Measurements from ENCODE around the gene CHKA. TPM values are rescaled to one million over a fixed set of nuclear protein-coding genes. Genes with fewer than 3 reads are reported as not detected.

Gene CHKA
- total and polyA plus RNA-seq, 2 of the 4 experiments (the other 2 are of a cell fraction) = 4.5 to 8.4 TPM

GRCh38 chr11:68004551-68005335, 116.4 kb downstream of the CHKA start (continued):
- TF ChIP-seq RCOR1 (IDR thresholded peaks at IDR 0.05; ENCODE audit: insufficient replicate concordance, low read length) = no peak

- WGBS, 2 experiments (ENCODE audit: extremely low coverage in 2 of 2, insufficient read length in 1 of 2) = 20% methylated on average over 1 of the region's 64 CpGs; no CpG with 5 or more reads in 1 of the 2 experiments
- Histone ChIP-seq H4K20me1 (ENCODE audit: insufficient read depth, low read length) (no peaks in the 10 kb centered on the region), H3K4me2 (ENCODE audit: low read depth, low read length) (peak within 1 kb of the TSS; percentile 95), H4K8ac (ENCODE audit: low read depth in 2 of 2, low read length in 2 of 2) (peak within 1 kb of the TSS; percentile 15 to 74; a peak in 3 of 4 replicates), H3K27me3 (ENCODE audit: control insufficient read depth, insufficient read depth, low read length) (no peaks in the 10 kb centered on the region), H3K18ac (ENCODE audit: low read depth, low read length) (peak within 1 kb of the TSS; percentile 10), H3K4ac (ENCODE audit: low read depth, low read length) (peak within 1 kb of the TSS; percentile 91), H3K36me3 (ENCODE audit: control insufficient read depth, insufficient read depth, low read length) (no peaks in the 10 kb centered on the region), H2BK5ac (ENCODE audit: low read depth, low read length, poor library complexity, severe bottlenecking) (no peak within 1 kb of the TSS), H4K91ac (ENCODE audit: insufficient read depth, low read depth, low read length) (peak within 1 kb of the TSS; percentile 43; the same call in 1 of the 2 replicates), H3K9me3 (ENCODE audit: control insufficient read depth, insufficient read depth, low read length) (no peaks in the 10 kb centered on the region), H2AFZ (replicated peaks; ENCODE audit: low read length, poor library complexity) (peak within 1 kb of the TSS; percentile 83), H2AK5ac (ENCODE audit: low read depth, low read length) (peak within 1 kb of the TSS; percentile 90), H2AK9ac (replicated peaks; ENCODE audit: low read depth, low read length, poor library complexity) (peak within 1 kb of the TSS; percentile 93), H3K9me1 (ENCODE audit: insufficient read depth, low read length) (peaks cover 5% of the 10 kb centered on the region; the same call in 1 of the 2 replicates), H3K4me3 (ENCODE audit: insufficient read depth, low read depth, low read length) (peak within 1 kb of the TSS; percentile 77), H2BK15ac (ENCODE audit: low read depth, low read length) (peak within 1 kb of the TSS; percentile 1; the same call in 1 of the 3 replicates), H2BK20ac (ENCODE audit: low read depth, low read length) (no peak within 1 kb of the TSS), H3K14ac (replicated peaks; ENCODE audit: low read depth, low read length) (peak within 1 kb of the TSS; percentile 58; the same call in 1 of the 2 replicates), H4K5ac (ENCODE audit: low read depth, low read length) (peak within 1 kb of the TSS; percentile 28), H3K56ac (ENCODE audit: extremely low read depth, insufficient read depth, low read length) (no peak within 1 kb of the TSS), H3K27ac (ENCODE audit: insufficient read depth, low read length) (no peak within 1 kb of the TSS; the same call in 1 of the 2 replicates), H3K79me1 (ENCODE audit: low read depth in 1 of 2, low read length in 2 of 2) (peaks cover 0 to 6% of the 10 kb centered on the region in 2 experiments; a peak in 2 of 4 replicates), H2BK120ac (ENCODE audit: low read depth, low read length) (no peak within 1 kb of the TSS), H3K9ac (ENCODE audit: low read depth, low read length) (peak within 1 kb of the TSS; percentile 60), H3K4me1 (ENCODE audit: control insufficient read depth, insufficient read depth, low read length) (peaks cover 5% of the 10 kb centered on the region), H3K23ac (ENCODE audit: low read depth, low read length) (peak within 1 kb of the TSS; percentile 7; the same call in 1 of the 2 replicates)
- DNase-seq = peak; percentile 76
- intact Hi-C loops (cut with micrococcal nuclease) = no loop called here
- BruUV-seq (replicated peaks) = no TSS peak
- CTCF ChIA-PET = no interaction called here
- dilution Hi-C loops (cut with HindIII; ENCODE audit: low sequenced_read_pairs, unreplicated experiment) = no loop called here
- POLR2A ChIA-PET (ENCODE audit: unreplicated experiment) = no interaction called here
- in situ Hi-C loops (cut with MboI; ENCODE audit: low sequenced_read_pairs) = no loop called here
- ATAC-seq (ENCODE audit: low read depth) = peak; percentile 97
- TF ChIP-seq RFX5 (IDR thresholded peaks at IDR 0.05; ENCODE audit: low read depth, low read length) (no peak), FOS (IDR thresholded peaks at IDR 0.05; ENCODE audit: low read depth, low read length) (no peak), BHLHE40 (IDR thresholded peaks at IDR 0.05; ENCODE audit: low read depth, low read length) (peak; percentile 39; the same call in 1 of the 2 replicates), MAZ (IDR thresholded peaks at IDR 0.05; ENCODE audit: borderline replicate concordance, low read depth, low read length) (peak; percentile 38; the same call in 1 of the 2 replicates), NFE2L2 (IDR thresholded peaks at IDR 0.05; ENCODE audit: low read depth, low read length) (no peak), RAD21 (IDR thresholded peaks at IDR 0.05; ENCODE audit: low read length) (no peak), RCOR1 (IDR thresholded peaks at IDR 0.05; ENCODE audit: insufficient replicate concordance, low read length) (peak; percentile 14), CEBPB (IDR thresholded peaks at IDR 0.05; ENCODE audit: low read depth, low read length) (no peak), MAFK (IDR thresholded peaks at IDR 0.05; ENCODE audit: low read depth, low read length) (no peak), CHD1 (IDR thresholded peaks at IDR 0.05; ENCODE audit: low read depth, low read length) (no peak), CTCF (conservative IDR thresholded peaks at IDR 0.05; ENCODE audit: low read depth, low read length) (no peak)
Observed at GRCh38 chr11:68003846-68004550, 117.2 kb downstream of the CHKA start, which contains the start of gene UNC93B1. Gene UNC93B1, minus strand, starts transcription at chr11:68004097. Its CDS starts 54 bp downstream, at chr11:68004043.

Data from IMR-90 (cell line).